ENCODE measurements around the gene AK1.
A peak's percentile ranks its signal among the peaks of the same experiment; 100 is the strongest.

Gene AK1

GRCh38 chr9:127904561-127905003, 27.1 kb upstream of the AK1 start:
- Histone ChIP-seq H3K36me3 (ENCODE audit: insufficient read depth, low read length) (no peaks in the 10 kb centered on the region), H3K27me3 (ENCODE audit: insufficient read depth, low read length) (no peaks in the 10 kb centered on the region), H3K9me3 (ENCODE audit: low read length) (no peaks in the 10 kb centered on the region), H3K4me1 (ENCODE audit: insufficient read depth, low read length) (peaks cover 21% of the 10 kb centered on the region), H2AFZ (ENCODE audit: low read depth, low read length) (no peak overlapping the region), H3K4me3 (ENCODE audit: low read length) (no peak overlapping the region)

GRCh38 chr9:127903557-127904475, 26.3 kb upstream of the AK1 start:
- no peak overlapping the region for H3K4me3 ChIP-seq (ENCODE audit: low read length)
- H3K9me3 ChIP-seq (ENCODE audit: low read length), result no peaks in the 10 kb centered on the region
- H3K36me3 ChIP-seq (ENCODE audit: insufficient read depth, low read length), result no peaks in the 10 kb centered on the region
- H2AFZ ChIP-seq (ENCODE audit: low read depth, low read length), result no peak overlapping the region
- peaks cover 22% of the 10 kb centered on the region for H3K4me1 ChIP-seq (ENCODE audit: insufficient read depth, low read length)
- no peaks in the 10 kb centered on the region for H3K27me3 ChIP-seq (ENCODE audit: insufficient read depth, low read length)

- H3K4me1 ChIP-seq (ENCODE audit: insufficient read depth, low read length), result peaks cover 29% of the 10 kb centered on the region
- H2AFZ ChIP-seq (ENCODE audit: low read depth, low read length), result peak within 1 kb of the TSS; percentile 50
- no peaks in the 10 kb centered on the region for H3K27me3 ChIP-seq (ENCODE audit: insufficient read depth, low read length)
- peak within 1 kb of the TSS; percentile 73 for H3K4me3 ChIP-seq (ENCODE audit: low read length)
- H3K9me3 ChIP-seq (ENCODE audit: low read length), result peaks cover 12% of the 10 kb centered on the region
- H3K36me3 ChIP-seq (ENCODE audit: insufficient read depth, low read length), result peaks cover 18% of the 10 kb centered on the region
These were observed 21.9 kb upstream of the AK1 start, which contains the start of gene ST6GALNAC6 for GRCh38 chr9:127899128-127899943. ST6GALNAC6 (minus strand) TSS chr9:127899603; CDS start chr9:127897981, 1,622 bp downstream.

DNA sequence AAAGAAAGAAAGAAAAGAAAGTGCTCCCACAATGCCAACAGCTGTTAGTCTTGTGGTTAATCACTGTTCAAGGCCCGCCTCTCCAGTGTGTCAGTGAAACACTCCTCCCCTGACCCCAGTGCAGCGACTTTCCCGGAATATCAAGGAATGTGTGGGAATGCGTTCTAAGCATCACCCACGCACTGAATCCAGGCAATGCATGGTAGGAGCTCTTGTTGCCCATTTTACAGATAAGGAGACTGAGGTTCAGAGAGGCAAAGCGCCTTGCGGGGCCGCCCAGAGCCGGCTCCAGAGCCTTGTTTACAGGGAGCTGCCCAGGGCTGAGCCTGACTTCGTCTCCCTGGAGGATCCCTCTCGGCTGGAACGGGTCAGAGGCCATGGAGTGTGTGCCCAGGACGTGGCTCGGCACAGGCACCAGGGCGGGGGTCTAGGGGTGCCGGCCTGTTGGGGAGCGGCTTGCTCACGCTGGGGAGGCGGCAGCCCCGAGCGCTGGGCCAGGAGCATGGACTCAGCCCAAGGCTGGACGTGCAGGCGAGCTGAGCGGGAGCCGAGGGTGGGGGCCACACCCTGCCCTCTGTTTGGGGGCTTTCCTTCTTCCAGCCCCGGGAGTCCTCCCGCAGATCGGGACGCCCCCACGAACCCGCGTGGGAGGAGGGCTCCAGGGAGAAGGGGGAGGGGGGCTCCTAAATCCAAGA, 21.1 kb upstream of the AK1 start:
- peaks cover 21% of the 10 kb centered on the region for H3K4me1 ChIP-seq (ENCODE audit: insufficient read depth, low read length)
- H2AFZ ChIP-seq (ENCODE audit: low read depth, low read length), result no peak overlapping the region
- H3K9me3 ChIP-seq (ENCODE audit: low read length), result peaks cover 19% of the 10 kb centered on the region
- H3K36me3 ChIP-seq (ENCODE audit: insufficient read depth, low read length), result peaks cover 25% of the 10 kb centered on the region
- peak overlapping the region; percentile 73 for H3K4me3 ChIP-seq (ENCODE audit: low read length)
- no peaks in the 10 kb centered on the region for H3K27me3 ChIP-seq (ENCODE audit: insufficient read depth, low read length)

GRCh38 chr9:127897193-127897692, 19.8 kb upstream of the AK1 start:
- H2AFZ ChIP-seq (ENCODE audit: low read depth, low read length), result no peak overlapping the region
- peaks cover 38% of the 10 kb centered on the region for H3K36me3 ChIP-seq (ENCODE audit: insufficient read depth, low read length)
- H3K9me3 ChIP-seq (ENCODE audit: low read length), result peaks cover 30% of the 10 kb centered on the region
- H3K4me1 ChIP-seq (ENCODE audit: insufficient read depth, low read length), result peaks cover 16% of the 10 kb centered on the region
- H3K4me3 ChIP-seq (ENCODE audit: low read length), result no peak overlapping the region
- H3K27me3 ChIP-seq (ENCODE audit: insufficient read depth, low read length), result no peaks in the 10 kb centered on the region

- Histone ChIP-seq H3K9me3 (ENCODE audit: low read length) (peaks cover 30% of the 10 kb centered on the region), H3K36me3 (ENCODE audit: insufficient read depth, low read length) (peaks cover 41% of the 10 kb centered on the region), H3K4me1 (ENCODE audit: insufficient read depth, low read length) (peaks cover 16% of the 10 kb centered on the region), H3K27me3 (ENCODE audit: insufficient read depth, low read length) (no peaks in the 10 kb centered on the region), H2AFZ (ENCODE audit: low read depth, low read length) (no peak overlapping the region), H3K4me3 (ENCODE audit: low read length) (no peak overlapping the region)
These were observed 19.1 kb upstream of the AK1 start for GRCh38 chr9:127896395-127897192.

- Histone ChIP-seq H3K4me1 (ENCODE audit: insufficient read depth, low read length) (peaks cover 16% of the 10 kb centered on the region), H3K4me3 (ENCODE audit: low read length) (no peak overlapping the region), H3K9me3 (ENCODE audit: low read length) (peaks cover 30% of the 10 kb centered on the region), H2AFZ (ENCODE audit: low read depth, low read length) (no peak overlapping the region), H3K27me3 (ENCODE audit: insufficient read depth, low read length) (no peaks in the 10 kb centered on the region), H3K36me3 (ENCODE audit: insufficient read depth, low read length) (peaks cover 44% of the 10 kb centered on the region)
These were observed 18.3 kb upstream of the AK1 start for GRCh38 chr9:127895811-127896210.

- Histone ChIP-seq H3K27me3 (ENCODE audit: insufficient read depth, low read length) (no peaks in the 10 kb centered on the region), H3K9me3 (ENCODE audit: low read length) (peaks cover 30% of the 10 kb centered on the region), H3K36me3 (ENCODE audit: insufficient read depth, low read length) (peaks cover 55% of the 10 kb centered on the region), H2AFZ (ENCODE audit: low read depth, low read length) (no peak overlapping the region), H3K4me1 (ENCODE audit: insufficient read depth, low read length) (peaks cover 13% of the 10 kb centered on the region), H3K4me3 (ENCODE audit: low read length) (no peak overlapping the region)
These were observed 15.9 kb upstream of the AK1 start for GRCh38 chr9:127893392-127893791.

GRCh38 chr9:127892831-127893230, 15.4 kb upstream of the AK1 start:
- Histone ChIP-seq H2AFZ (ENCODE audit: low read depth, low read length) (no peak overlapping the region), H3K36me3 (ENCODE audit: insufficient read depth, low read length) (peaks cover 57% of the 10 kb centered on the region), H3K4me1 (ENCODE audit: insufficient read depth, low read length) (peaks cover 13% of the 10 kb centered on the region), H3K27me3 (ENCODE audit: insufficient read depth, low read length) (no peaks in the 10 kb centered on the region), H3K4me3 (ENCODE audit: low read length) (no peak overlapping the region), H3K9me3 (ENCODE audit: low read length) (peaks cover 30% of the 10 kb centered on the region)

DNA sequence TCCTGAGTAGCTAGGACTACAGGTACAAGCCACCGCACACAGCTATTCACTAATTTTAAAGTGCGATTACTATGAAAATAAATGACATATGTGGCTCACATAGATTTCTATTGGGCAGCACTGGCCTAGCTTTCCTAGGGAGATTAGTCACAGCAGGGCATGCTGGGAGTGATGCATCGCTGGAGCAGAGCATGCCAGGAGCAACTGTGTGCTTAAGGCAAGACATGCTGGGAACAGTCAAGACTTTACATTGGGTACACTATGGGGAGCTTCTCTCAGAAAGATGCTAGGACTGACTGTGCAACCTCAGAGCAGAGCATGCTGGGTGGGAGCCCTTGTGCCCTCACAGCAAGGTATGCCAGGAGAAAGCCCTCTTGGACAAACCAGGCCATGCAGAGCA, 12.6 kb upstream of the AK1 start:
- Histone ChIP-seq H3K9me3 (ENCODE audit: low read length) (peaks cover 23% of the 10 kb centered on the region), H2AFZ (ENCODE audit: low read depth, low read length) (no peak overlapping the region), H3K36me3 (ENCODE audit: insufficient read depth, low read length) (peaks cover 56% of the 10 kb centered on the region), H3K4me1 (ENCODE audit: insufficient read depth, low read length) (no peaks in the 10 kb centered on the region), H3K27me3 (ENCODE audit: insufficient read depth, low read length) (no peaks in the 10 kb centered on the region), H3K4me3 (ENCODE audit: low read length) (no peak overlapping the region)

DNA sequence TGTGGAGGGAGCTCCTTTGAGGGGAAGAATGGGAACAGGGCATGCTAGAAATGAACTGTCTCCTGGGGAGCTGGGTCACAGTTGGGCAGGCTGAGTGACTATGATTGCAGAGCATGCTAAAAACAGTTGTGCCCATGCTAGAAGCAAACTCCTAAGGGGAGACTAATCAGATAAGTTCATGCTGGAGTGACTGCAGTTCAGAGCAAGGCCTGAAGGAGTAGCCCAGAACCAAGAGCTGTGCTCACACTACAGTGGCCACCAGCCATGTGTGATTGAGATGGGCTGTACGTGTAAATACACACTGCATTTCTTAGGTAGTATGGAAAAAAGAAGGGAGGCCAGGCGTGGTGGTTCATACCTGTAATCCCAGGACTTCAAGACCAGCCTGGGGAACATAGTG, 10.3 kb upstream of the AK1 start:
- Histone ChIP-seq H2AFZ (ENCODE audit: low read depth, low read length) (no peak overlapping the region), H3K9me3 (ENCODE audit: low read length) (peaks cover 2% of the 10 kb centered on the region), H3K4me3 (ENCODE audit: low read length) (no peak overlapping the region), H3K27me3 (ENCODE audit: insufficient read depth, low read length) (no peaks in the 10 kb centered on the region), H3K36me3 (ENCODE audit: insufficient read depth, low read length) (peaks cover 33% of the 10 kb centered on the region), H3K4me1 (ENCODE audit: insufficient read depth, low read length) (no peaks in the 10 kb centered on the region)

GRCh38 chr9:127886401-127886972, 9.0 kb upstream of the AK1 start:
- Histone ChIP-seq H3K4me1 (ENCODE audit: insufficient read depth, low read length) (no peaks in the 10 kb centered on the region), H3K36me3 (ENCODE audit: insufficient read depth, low read length) (peaks cover 26% of the 10 kb centered on the region), H2AFZ (ENCODE audit: low read depth, low read length) (no peak overlapping the region), H3K27me3 (ENCODE audit: insufficient read depth, low read length) (no peaks in the 10 kb centered on the region), H3K9me3 (ENCODE audit: low read length) (no peaks in the 10 kb centered on the region), H3K4me3 (ENCODE audit: low read length) (no peak overlapping the region)
